ENCODE data around the gene TGM2.

Gene TGM2

DNA sequence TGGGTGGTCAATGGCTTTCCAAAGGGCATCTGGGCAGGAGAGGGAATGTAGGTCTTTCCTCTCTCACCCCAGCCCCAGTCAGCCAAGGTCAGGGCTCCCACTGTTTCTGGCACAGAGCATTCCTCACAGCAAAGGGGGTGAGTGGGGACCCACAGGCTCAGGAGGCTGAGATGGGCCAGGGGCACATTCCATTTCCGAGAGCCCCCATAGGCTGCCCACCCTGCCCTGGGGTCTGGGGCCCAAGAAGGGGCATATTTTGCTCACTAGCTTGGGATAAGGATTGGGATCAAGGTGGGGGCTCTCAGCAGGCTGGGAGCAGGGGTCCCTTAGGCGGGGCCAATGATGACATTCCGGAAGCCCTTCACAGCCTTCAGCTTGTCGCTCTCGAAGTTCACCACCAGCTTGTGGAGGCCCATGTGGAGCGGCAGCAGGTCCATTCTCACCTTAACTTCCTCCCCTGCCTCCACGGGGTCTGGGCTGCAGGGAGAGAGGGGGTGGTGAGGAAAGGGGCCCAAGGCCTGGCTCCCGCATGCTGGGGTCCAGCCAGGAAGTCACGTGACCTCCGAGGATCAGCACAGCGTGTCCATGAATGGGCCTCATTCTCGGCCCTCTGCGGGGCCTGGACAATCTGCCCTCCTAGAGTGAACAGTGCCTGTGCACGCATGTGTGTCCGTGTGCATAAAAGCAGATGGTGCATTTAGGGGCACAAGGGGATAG lies 35.0 kb downstream of the TGM2 start:
- no peak for DNase-seq

DNA sequence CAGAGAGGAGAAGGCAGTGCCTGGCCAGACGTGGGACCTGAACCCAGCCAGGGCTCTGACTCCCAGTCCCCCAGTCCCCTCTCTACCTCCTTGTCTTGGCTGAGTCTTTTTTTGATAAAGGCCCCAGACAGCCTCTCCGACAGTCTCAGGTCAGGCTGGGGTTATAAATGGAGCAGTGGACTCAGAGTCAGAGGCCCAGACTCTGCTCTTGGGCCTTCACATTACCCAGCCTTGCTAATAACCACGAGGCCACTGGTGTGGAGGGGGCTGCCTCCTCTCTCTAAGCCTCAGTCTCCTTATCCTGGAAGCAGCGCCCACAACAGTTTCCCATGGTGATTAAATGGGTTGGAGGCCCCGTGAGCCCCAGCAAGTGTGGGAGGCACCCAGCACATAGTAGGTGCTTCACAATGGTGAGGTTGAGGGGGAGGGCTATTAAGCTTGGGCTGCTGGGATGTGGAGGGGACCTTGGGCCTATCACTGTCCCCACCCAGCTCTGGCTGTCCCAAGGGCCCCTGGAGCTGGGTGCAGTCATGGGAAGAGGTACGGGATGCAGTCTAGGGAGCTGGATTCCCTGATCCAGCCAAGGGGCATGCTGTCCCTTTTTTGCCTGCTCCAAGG lies 35.7 kb downstream of the TGM2 start:
- DNase-seq = no peak

DNA sequence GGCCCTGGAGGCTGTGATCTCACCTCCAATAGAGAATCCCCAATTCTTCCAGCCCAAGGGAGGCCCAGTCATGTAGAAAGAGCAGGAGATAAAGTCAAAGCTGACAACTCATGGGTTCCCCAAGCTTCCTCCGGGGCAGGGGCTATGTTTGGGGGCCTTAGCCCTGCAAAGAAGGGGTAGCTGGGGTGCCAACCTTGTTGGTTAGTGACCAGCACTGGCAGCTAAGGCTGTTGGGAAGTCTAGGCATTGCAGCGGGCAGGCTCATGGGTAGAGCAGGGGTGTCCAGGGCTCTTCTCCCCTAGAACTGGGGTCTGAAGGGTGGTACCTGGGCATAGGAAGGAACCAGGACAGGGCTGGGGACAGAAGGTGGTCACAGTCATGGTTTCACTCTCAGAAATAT lies 36.4 kb downstream of the TGM2 start:
- no peak for DNase-seq

DNA sequence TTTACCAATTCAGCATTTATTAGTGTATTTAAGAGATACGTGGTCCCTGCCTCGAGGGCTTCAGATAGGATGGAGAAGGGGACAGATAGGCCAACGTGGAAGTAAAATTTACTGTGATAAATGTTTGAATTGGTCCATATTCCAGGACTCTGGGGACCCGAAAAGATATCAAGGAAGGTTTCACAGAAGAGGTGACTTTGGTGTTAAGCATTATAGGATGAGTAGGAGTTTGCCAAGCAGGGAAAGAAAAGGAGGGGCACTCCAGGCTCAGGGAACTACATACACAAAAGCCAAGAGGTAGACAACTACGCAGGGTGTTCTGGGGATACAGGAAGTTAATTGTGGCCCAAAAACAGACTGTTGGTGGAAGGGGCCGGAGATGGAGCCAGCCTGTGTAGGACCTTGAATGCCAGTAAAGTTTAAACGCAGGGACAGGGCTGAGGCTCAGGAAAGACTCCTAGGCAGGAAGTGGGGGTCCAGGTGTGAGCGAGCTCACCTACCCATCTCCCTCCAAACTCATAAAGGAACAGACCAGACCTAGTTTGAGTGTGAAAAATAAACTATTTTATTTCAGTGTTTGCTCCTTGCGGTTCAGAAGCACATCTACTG lies 37.0 kb downstream of the TGM2 start:
- no peak for DNase-seq

DNA sequence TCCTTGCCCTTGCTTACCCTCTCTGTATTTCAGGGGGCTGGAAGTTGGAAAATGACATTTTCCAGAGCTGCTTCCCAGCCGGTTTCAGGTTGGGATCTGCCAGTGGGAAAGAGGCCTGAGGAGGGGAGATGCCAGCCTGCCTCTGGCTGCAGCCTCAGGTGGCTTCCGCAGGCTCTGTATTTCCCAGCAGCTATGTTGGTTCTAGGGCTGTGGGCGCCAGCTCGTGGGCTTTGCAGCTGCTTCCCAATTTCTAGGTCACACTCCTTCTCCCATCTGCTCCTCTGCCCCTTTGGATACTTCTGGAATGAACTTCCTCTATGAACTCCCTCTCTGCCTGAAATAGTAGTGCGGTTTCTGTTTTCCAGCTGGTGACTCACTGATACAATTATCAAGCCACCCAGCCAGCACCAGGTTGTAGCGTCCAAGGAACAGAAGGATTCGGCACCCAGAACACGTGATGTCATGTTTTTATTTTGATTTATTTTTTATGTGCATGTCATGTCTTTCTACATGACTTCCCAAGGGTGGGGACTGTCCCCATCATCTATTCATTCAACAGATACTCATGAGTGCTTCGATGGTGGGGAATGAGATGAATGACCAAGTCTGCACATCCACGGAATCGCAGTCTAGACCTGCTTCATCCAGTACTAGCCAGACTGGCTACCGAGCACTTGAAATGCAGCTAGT lies 38.0 kb downstream of the TGM2 start:
- DNase-seq = no peak

DNA sequence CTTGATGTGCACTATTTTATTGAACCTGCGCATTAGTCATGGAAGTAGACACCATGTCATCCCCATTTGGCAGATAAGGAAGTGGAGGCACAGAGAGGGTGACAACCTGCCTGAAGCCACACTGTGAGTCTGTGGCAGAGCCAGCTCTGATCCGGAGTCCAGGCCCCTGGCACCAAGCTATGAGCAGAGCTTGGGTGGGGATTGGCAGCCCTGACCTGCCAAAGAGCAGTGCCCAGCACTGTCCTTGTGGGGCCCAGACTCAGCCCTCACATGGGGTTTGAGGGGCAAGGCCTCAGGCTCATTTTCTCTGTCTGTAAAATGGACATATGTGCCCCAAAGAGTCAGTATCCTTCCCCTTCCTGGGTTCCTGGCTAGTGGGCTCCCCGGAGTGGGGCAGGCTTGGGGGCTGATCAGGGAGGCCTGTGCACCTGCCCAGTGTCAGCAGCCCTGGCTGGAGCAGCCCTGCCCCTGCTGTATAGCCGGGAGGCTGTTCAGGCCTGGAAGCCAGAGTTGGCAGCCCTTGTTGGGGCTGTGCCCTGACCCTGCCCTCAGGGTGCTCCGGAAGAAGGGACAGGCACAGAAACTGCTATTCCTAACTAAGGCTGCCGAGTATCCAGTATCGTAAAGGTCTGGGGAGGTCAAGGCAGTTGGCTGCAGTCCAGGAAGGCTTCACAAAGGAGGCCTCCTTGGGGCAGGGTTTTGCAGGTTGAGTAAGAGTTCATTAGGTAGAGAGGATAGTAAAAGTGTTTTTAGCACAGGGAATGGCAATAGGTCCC lies 38.7 kb downstream of the TGM2 start:
- DNase-seq = no peak

DNA sequence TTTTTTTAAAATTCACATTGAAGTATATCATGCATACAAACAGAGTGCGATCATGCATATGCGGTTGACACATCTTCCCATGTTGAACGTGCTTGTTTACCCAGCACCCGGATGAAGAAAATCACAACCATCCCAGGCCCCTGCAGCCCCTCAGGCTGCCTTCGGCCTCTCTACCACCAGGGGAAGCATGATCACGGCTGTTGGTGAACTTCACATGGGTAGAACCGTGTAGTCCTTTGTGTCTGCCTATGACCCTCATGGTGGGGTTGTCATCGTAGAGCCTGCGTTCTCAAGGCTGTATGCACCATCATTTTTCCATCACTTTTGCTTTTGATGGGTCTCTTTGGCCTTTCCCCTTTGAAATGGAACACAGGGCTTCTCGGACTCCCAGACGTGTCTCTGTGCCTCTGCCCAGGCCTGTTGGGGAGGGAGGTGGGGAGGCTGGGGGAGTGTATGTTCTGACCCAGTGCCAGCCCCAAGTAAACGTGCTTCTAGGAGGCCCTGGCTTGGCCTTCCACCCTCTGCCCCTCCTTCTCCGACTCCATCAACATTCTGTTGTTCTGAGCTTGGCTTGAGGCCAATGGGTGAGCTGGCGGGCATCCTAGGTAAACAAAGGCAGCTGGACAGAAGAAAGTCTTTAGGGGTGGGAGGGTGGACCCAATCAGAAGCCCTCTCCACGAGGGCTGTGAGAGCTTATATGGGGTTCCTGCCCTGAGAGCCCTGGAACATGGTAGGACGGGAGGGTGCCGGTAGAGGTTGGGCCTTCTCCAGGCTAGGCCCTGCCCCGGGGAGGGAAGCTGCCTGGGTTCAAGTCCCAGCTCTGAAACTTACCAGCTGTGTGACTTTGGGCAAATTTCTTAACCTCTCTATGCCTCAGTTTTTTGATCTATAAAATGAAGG lies 39.7 kb downstream of the TGM2 start:
- DNase-seq = no peak

DNA sequence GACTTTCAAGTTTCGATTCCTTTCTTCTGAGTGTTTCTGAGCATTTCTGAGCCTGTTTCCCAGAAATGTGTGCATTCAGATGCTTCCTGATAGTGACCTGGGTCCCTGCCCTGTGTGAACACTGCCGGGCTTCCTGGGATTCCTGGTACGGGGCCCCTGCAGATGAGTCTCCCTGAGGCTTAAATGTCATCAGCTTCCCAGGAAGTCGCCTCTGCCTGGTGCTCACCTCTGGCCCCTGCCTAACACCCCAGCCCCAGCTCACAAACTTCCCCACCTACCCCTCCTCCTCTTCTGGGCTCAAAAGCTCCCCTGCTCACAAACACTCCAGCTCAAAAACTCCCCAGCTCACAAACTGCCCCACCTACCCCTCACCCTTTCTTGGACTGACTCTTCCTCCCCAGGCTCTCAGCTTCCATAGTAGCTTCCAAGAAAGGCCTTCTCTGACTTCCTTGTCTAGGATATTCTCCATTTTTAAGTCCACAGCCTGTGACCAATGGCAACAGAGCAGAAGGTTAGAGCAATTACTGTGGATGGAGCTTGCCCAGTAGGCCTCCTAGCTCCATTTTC lies 42.0 kb downstream of the TGM2 start:
- DNase-seq = no peak

DNA sequence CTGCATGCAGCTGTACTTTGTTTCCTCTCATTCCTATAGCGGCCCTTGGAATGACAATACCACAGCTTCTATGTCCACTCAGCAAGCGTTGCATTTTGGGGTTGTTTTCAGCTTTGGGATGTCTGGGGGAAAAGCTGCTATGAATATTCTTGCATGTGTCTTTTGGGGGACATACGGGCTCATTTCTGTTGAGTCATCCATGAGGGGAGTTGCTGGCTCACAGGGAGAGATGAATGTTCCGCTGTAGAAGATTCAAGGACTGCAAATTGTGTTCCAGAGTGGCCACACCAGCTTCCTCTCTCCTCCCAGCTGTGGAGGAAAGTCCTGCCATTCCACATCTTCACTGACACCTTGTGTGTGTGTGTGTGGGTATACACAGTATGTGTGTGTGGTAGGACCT lies 43.3 kb downstream of the TGM2 start:
- DNase-seq = no peak

DNA sequence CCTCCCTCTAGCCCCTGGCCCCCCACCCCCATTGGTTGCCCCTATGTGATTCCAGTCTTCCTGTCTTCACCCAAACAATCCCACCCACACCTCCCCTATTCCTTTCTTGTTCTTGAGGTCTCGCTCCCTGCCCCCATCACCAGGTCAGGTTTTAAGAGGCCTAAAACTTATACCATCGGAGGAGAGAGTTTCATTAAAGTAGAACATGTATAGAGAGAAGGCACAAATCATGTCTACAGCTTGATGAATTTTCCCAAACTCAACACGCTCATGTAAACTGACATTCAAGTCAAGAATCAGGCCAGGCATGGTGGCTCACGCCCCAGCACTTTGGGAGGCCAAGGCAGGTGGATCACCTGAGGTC lies 44.5 kb downstream of the TGM2 start:
- DNase-seq = no peak

DNA sequence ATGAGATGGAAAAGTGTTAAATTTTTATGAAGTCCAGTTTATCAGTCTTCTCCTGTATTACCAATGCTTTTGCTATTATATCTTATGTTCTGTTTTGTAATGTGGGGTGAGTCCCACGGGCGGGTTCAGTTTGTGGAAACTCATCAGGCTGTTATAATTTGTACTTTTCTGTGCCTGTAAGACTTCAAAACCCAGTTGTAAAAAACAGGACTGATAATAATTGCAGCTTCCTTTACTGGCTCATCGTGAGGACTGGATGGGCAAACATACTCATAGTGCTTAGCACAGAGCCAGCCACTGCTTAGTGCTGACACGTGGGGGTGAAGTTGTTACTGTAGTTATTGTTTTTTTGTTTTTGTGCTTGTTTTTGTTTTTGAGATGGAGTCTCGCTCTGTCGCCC lies 45.6 kb downstream of the TGM2 start:
- no peak for DNase-seq

DNA sequence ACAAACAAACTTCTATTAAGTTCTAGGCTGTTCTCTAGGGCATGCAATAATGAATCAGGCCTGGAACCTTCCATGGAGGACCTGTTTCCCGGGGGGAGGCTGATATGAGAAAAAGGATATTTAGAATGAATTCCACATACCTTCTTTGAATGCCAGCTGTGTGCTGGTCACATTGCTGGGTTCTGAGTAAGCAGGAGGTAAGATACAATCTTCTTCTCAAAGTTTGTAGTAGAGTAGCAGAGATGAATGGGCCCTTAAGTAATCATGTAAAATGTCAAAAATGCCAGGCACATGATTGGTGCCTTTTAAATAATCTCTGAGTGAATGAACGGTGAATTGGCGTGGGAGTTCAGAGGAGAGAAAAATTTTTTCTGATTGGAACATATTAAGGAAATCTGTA lies 47.4 kb downstream of the TGM2 start:
- no peak for DNase-seq

DNA sequence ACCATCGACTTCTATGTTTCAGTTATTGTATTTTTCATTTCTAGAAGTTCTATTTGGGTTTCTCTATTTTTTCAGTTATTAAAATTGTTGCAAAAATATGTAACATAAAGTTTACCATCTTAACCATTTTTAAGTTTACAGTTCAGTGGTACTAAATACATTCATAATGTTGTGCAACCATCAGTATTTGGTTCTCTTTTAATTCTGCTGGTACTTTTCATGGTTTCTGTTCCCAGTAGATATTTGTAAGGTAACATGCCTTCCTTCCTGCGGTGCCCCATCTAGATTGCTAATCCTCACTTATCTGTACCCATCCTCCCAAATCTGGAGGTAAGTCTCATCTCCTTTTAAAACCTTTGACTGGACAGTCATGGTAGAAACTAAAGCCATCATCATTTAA lies 47.9 kb downstream of the TGM2 start:
- no peak for DNase-seq

DNA sequence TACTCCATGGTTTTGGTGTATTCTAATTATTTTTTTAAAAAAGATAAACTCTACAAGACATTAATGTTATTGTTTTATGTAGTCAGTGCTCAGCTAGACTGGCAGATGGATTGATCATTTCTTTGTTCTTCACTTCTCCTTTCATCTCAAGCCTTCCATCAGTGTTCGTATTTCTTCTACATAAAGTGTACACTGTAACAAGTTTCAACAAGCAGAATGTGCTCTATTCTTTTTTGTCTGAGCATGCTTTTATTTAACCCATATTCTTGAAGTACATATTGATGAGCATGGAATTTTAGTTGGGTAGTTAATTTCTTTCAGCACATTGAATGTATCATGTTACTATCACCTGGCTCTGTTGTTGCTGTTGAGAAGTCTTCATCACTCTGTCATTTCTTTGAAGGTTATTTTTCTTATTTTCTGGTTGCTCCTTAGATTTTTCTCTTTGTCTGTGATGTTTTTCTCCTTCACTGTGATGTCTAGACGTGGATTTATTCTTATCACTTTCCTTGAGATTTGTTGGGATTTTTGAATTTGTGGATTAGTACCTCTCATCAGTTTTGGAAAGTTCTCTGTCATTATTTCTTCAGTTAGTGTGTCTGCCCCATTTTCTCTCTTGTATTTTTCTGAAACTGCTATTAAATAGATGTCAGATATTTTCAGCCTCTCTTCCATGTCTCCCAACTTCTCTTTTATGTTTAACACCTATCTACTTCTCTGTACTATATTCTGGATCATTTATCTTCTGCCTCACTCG lies 48.5 kb downstream of the TGM2 start:
- no peak for DNase-seq

DNA sequence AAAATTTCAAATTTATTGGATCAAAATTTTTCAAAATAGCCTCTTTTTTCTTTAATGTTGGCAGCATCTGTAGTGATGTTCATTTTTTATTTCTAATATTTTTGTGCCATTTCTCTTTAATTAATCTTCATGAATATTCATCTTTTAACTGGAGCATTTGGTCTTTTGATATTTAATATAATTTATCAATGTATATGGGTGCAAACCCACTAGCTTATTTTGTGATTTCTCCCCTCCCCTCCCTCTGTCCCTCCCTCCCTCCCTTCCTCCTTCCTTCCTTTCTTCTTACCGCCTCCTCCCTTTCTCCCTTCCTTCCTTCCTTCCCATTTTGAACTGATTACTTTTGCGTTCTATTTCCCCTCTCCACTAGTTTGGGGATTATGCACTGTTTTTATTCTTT lies 49.2 kb downstream of the TGM2 start:
- DNase-seq = no peak

DNA sequence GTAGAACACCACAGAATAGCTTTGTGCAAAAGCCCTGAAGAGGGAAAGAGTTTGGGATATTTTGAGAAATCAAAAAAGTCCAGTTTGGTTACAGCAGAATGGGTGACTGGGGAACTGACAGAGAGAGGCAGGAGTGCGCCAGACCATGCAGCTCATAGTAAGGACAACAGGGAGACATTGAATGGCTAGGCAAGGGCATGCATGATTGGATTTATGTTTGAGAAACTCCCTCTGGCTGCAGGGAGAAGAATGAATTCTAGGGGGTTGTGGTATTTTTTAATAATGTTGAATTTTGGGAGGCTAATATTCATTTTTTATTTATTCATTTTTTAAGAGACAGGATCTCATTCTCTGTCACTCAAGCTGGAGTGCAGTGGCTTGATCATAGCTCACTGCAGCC lies 49.9 kb downstream of the TGM2 start:
- no peak for DNase-seq

DNA sequence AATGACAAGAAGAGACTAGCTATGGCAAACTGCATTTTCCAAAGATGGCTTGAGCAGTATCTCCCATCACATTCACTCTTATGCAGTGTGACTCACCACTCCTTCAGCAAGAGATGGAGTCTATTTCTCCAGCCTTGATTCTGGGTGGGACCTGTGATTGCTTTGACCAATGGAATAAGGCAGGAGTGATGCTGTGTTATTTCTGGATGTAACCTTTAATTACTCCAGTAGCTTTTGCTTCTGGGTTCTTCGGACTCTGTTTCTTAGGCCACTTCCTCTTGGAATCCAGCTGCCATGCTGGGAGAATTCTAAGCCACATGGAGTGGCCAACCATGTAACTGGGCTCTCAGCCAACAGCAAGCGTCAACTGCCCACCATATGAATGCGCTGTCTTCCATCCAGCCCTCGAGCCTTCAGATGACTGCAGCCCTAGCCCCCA lies 50.7 kb downstream of the TGM2 start:
- DNase-seq = no peak

DNA sequence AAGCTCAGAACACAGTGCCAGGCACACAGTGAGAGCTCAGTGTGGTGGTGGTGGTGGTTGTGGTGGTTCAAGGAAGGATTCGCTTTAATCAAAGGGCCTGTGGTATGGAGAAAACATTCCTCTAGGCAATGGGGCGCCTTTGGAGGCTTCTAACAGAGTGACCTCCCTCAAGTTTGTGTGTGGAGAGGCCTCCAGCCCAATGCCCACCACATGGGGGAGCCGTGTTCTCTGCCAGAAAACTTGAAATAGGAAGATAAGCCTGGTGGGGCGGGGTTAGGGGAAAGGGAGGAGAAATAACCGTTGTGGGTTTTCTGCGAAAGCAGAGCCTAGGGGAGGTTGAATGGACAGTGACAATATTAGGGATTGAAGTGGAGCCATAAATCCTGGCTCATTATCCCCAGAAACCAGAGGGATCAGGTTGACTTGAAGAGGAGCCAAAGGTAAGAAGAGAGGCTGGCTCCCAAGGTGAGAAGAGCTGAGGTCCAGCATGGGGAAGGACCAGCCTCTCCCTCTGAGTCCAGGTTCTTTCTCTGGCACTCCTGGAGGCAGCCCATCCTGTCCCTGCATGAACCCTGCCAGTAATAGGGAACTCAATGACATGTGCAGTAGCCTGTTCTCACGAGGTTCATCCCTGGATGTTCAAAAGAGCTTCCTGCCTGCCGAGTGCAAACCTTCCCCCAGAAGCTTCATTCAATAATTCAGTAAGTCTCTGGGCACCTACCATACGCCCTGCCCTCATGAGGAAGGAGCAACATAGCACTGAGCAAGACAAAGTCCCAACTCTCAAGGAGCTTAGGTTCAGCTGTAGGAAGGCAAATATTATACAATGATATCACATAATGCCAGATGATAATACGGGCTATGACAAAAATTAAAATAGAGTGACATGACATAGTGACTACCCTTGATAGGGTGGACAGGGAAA lies 51.4 kb downstream of the TGM2 start:
- DNase-seq = no peak

DNA sequence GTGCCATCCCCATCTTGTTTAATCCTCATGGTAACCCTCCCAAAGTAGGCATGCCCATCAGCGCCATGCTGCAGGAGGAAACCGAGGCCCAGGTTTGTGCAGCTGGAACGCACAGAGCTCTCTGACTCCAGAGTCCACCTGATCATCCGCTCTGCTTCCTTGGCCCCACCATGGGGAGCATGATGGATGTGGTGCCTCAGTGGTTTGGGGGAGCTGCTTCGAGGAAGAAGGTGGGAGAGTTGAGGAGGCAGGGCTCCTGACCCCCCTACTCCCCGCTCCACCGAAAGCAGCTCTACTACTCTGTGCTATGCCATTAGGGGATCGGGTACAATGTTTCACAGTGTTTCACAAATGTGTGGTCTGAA lies 52.2 kb downstream of the TGM2 start:
- no peak for DNase-seq

Data from activated CD4-positive, alpha-beta T cell treated with anti-CD3 and anti-CD28 coated beads for 1 hour (primary cell).